ENCODE results near the gene BTBD6.

Gene BTBD6

GRCh38 chr14:105201925-105202513, 46.3 kb upstream of the BTBD6 start:
- no peak for DNase-seq (ENCODE audit: low read depth)
- no peak overlapping the region for H3K4me3 ChIP-seq (ENCODE audit: low read length)
- TF ChIP-seq CTCF (conservative IDR thresholded peaks at IDR 0.05; ENCODE audit: low read length): no peak

- H3K4me3 ChIP-seq (ENCODE audit: low read length): no peak overlapping the region
- TF ChIP-seq CTCF (conservative IDR thresholded peaks at IDR 0.05; ENCODE audit: low read length): peak; percentile 77
- peak; percentile 57 for DNase-seq (ENCODE audit: low read depth)
Observed at GRCh38 chr14:105203057-105203531, 45.2 kb upstream of the BTBD6 start.

GRCh38 chr14:105203701-105204100, 44.6 kb upstream of the BTBD6 start:
- no peak for TF ChIP-seq CTCF (conservative IDR thresholded peaks at IDR 0.05; ENCODE audit: low read length)
- no peak for DNase-seq (ENCODE audit: low read depth)
- no peak overlapping the region for H3K4me3 ChIP-seq (ENCODE audit: low read length)

GRCh38 chr14:105204206-105204930, 44.0 kb upstream of the BTBD6 start:
- TF ChIP-seq CTCF (conservative IDR thresholded peaks at IDR 0.05; ENCODE audit: low read length): no peak
- no peak overlapping the region for H3K4me3 ChIP-seq (ENCODE audit: low read length)
- peak; percentile 12 for DNase-seq (ENCODE audit: low read depth)

GRCh38 chr14:105204931-105205672, 43.2 kb upstream of the BTBD6 start:
- no peak overlapping the region for H3K4me3 ChIP-seq (ENCODE audit: low read length)
- TF ChIP-seq CTCF (conservative IDR thresholded peaks at IDR 0.05; ENCODE audit: low read length): no peak
- no peak for DNase-seq (ENCODE audit: low read depth)

GRCh38 chr14:105205673-105206208, 42.6 kb upstream of the BTBD6 start:
- no peak for DNase-seq (ENCODE audit: low read depth)
- no peak overlapping the region for H3K4me3 ChIP-seq (ENCODE audit: low read length)
- no peak for TF ChIP-seq CTCF (conservative IDR thresholded peaks at IDR 0.05; ENCODE audit: low read length)

All from AG10803 (cell line).